GM23338 (cell line): ENCODE measurements around the gene CFAP299.

ENCODE experiments used
- EZH2 ChIP-seq: fragments of 200-600 bp; sonication (generic); IDR thresholded peaks from one replicate; pipeline ENCODE4 v1.8.0; 2017; ENCODE audit warnings: antibody characterized with exemption, mild to moderate bottlenecking, low read depth; ENCODE audit not compliant: unreplicated experiment
- POLR2AphosphoS5 ChIP-seq: IDR thresholded peaks from 2 replicates; pipeline ENCODE4 v1.6.1; 2016; ENCODE audit warnings: antibody characterized with exemption, low read depth
- TF ChIP-seq, protein P1 (sequence below), 2 experiments: fragments of 200-600 bp in 1 of 2; sonication (generic) in 1 of 2; conservative IDR thresholded peaks; 2 replicates each; pipeline versions ENCODE4 v1.5.1 to v1.6.1; 2016 to 2017; ENCODE audit warnings: antibody characterized with exemption in 2 of 2, low read depth in 2 of 2, mild to moderate bottlenecking in 2 of 2, moderate library complexity in 1 of 2
- TF ChIP-seq, protein P2 (sequence below): IDR thresholded peaks from one replicate; pipeline ENCODE4 v1.6.1; 2018; ENCODE audit warnings: antibody characterized with exemption; ENCODE audit not compliant: unreplicated experiment

DNA sequence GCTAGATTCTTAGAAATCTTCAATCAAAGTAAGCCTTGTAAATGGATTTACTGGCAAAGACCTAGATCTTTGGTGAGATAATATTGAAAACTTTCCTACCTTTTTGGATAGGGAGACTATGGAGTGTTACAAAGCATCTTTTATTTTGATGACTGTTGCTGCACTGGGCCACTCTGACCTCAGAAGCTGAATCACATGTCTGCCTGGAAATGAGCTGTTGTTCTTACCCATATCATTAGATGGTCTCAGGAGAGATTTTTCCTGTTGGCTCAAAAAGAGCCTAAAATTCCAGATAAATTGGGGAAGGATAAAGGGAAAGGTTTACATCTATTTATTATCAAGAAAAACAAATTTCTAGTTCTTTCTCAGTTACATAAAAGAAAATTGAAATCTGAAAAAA is 567.5 kb downstream of the CFAP299 start:
- no peak for TF ChIP-seq EZH2
- TF ChIP-seq, protein P1, sequence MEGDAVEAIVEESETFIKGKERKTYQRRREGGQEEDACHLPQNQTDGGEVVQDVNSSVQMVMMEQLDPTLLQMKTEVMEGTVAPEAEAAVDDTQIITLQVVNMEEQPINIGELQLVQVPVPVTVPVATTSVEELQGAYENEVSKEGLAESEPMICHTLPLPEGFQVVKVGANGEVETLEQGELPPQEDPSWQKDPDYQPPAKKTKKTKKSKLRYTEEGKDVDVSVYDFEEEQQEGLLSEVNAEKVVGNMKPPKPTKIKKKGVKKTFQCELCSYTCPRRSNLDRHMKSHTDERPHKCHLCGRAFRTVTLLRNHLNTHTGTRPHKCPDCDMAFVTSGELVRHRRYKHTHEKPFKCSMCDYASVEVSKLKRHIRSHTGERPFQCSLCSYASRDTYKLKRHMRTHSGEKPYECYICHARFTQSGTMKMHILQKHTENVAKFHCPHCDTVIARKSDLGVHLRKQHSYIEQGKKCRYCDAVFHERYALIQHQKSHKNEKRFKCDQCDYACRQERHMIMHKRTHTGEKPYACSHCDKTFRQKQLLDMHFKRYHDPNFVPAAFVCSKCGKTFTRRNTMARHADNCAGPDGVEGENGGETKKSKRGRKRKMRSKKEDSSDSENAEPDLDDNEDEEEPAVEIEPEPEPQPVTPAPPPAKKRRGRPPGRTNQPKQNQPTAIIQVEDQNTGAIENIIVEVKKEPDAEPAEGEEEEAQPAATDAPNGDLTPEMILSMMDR (conservative IDR thresholded peaks at IDR 0.05; ENCODE audit: low read depth in 2 of 2): no peak
- no peak for TF ChIP-seq POLR2AphosphoS5
- TF ChIP-seq, protein P2, sequence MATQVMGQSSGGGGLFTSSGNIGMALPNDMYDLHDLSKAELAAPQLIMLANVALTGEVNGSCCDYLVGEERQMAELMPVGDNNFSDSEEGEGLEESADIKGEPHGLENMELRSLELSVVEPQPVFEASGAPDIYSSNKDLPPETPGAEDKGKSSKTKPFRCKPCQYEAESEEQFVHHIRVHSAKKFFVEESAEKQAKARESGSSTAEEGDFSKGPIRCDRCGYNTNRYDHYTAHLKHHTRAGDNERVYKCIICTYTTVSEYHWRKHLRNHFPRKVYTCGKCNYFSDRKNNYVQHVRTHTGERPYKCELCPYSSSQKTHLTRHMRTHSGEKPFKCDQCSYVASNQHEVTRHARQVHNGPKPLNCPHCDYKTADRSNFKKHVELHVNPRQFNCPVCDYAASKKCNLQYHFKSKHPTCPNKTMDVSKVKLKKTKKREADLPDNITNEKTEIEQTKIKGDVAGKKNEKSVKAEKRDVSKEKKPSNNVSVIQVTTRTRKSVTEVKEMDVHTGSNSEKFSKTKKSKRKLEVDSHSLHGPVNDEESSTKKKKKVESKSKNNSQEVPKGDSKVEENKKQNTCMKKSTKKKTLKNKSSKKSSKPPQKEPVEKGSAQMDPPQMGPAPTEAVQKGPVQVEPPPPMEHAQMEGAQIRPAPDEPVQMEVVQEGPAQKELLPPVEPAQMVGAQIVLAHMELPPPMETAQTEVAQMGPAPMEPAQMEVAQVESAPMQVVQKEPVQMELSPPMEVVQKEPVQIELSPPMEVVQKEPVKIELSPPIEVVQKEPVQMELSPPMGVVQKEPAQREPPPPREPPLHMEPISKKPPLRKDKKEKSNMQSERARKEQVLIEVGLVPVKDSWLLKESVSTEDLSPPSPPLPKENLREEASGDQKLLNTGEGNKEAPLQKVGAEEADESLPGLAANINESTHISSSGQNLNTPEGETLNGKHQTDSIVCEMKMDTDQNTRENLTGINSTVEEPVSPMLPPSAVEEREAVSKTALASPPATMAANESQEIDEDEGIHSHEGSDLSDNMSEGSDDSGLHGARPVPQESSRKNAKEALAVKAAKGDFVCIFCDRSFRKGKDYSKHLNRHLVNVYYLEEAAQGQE: no peak
